Measurements from ENCODE around the gene SMG1. TPM values are rescaled to one million over a fixed set of nuclear protein-coding genes. Genes with fewer than 3 reads are reported as not detected.

Gene SMG1
- total RNA-seq, 1 experiment from 2014 or later: 72.7 TPM

DNA sequence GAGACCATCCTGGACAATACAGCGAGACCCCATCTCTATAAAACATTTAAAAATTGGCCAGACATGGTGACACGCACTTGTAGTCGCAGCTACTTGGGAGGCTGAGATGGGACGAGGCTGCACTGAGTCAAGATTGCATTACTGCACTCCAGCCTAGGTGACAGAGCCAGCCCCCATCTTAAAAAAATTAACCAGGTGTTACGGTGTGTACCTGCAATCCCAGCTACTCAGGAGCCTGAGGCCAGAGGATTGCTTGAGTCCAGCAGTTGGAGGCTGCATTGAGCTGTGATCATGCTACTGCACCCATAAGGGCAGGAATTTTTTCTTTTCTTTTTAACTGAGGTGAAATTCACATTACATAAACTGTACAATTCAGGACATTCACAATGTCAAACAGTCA, 40.6 kb upstream of the SMG1 start:
- H3K4me1 ChIP-seq (ENCODE audit: control insufficient read depth in 1 of 2, insufficient read depth in 2 of 2, low read length in 2 of 2): peaks cover 0 to 7% of the 10 kb centered on the region in 2 experiments; a peak in 3 of 4 replicates
- no peak overlapping the region for H3K4me3 ChIP-seq (replicated peaks in 1 of 2; ENCODE audit: low read depth in 1 of 2, low read length in 2 of 2)
- ChIA-PET RAD21 (ENCODE audit: low non-redundant PET in 1 of 2, low total read pairs in 2 of 2, uncharacterized antibody in 2 of 2, unreplicated experiment in 2 of 2) (no interaction called here), POLR2A (interaction anchor here (1.6 kb wide), 1 partner anchor 165 kb away, joined by 5 read pairs; the partner anchor contains the start of gene ARL6IP1), CTCF (no interaction called here)
- DNase-seq (ENCODE audit: low read depth, low spot score) (no peak), ATAC-seq (no peak)
- no TSS peak for BruUV-seq (replicated peaks)
- intact Hi-C loops (cut with micrococcal nuclease): no loop called here
- no peak overlapping the region for H3K9ac ChIP-seq (ENCODE audit: low read length)
- no peak overlapping the region for H2AFZ ChIP-seq (ENCODE audit: low read depth, low read length, poor library complexity, severe bottlenecking)
- no peaks in the 10 kb centered on the region for H3K79me2 ChIP-seq (ENCODE audit: insufficient read depth, low read length)
- no peak overlapping the region for H3K4me2 ChIP-seq (ENCODE audit: low read length)
- no peak overlapping the region for H3K27ac ChIP-seq (ENCODE audit: low read depth, low read length)
- no peaks in the 10 kb centered on the region for H4K20me1 ChIP-seq (ENCODE audit: insufficient read depth)
- H3K9me2 ChIP-seq (ENCODE audit: insufficient read depth): no peaks in the 10 kb centered on the region
- H3K27me3 ChIP-seq (ENCODE audit: insufficient read depth, low read length): no peaks in the 10 kb centered on the region
- no peak for TF ChIP-seq MAX (IDR thresholded peaks at IDR 0.05)
- no peak for TF ChIP-seq ELF1 (IDR thresholded peaks at IDR 0.05; ENCODE audit: borderline replicate concordance, low read depth)
- H3K9me3 ChIP-seq (ENCODE audit: control insufficient read depth in 1 of 2, insufficient read depth in 1 of 2, low read depth in 1 of 2, low read length in 2 of 2): no peaks in the 10 kb centered on the region
- no peaks in the 10 kb centered on the region for H3K36me3 ChIP-seq (ENCODE audit: control insufficient read depth in 1 of 2, insufficient read depth in 2 of 2, low read length in 2 of 2)

DNA sequence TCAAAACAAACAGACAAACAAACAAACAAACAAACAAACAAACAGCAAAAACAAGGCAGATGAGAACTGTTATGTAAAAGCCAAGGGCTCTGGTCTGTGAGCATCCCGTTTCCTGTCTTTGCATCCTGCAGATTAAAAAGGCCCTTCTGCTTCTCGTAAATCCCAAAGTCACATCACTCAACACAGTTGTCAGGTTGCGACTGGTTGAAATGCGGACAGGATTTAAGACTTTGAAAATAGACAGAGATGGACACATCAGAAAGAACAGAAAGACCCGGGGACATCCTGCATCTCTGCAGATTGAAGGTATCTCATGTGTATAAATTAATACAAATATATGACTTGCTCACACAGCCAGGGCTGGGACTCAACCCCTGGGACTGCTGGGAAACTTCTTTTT, 39.3 kb upstream of the SMG1 start:
- no peak for ATAC-seq
- RAD21 ChIA-PET (ENCODE audit: low non-redundant PET in 1 of 2, low total read pairs in 2 of 2, uncharacterized antibody in 2 of 2, unreplicated experiment in 2 of 2): no interaction called here
- no peaks in the 10 kb centered on the region for H3K36me3 ChIP-seq (ENCODE audit: control insufficient read depth in 1 of 2, insufficient read depth in 2 of 2, low read length in 2 of 2)

More for the DNA sequence above, 39.3 kb upstream of the SMG1 start:
- ChIA-PET POLR2A (interaction anchor here (1.6 kb wide), 1 partner anchor 164 kb away, joined by 5 read pairs; the partner anchor contains the start of gene ARL6IP1), CTCF (no interaction called here)
- Histone ChIP-seq H3K4me2 (ENCODE audit: low read length) (no peak overlapping the region), H3K4me1 (ENCODE audit: control insufficient read depth in 1 of 2, insufficient read depth in 2 of 2, low read length in 2 of 2) (peaks cover 0 to 7% of the 10 kb centered on the region in 2 experiments; a peak in 3 of 4 replicates), H3K27me3 (ENCODE audit: insufficient read depth, low read length) (no peaks in the 10 kb centered on the region), H3K4me3 (replicated peaks in 1 of 2; ENCODE audit: low read depth in 1 of 2, low read length in 2 of 2) (no peak overlapping the region), H3K9ac (ENCODE audit: low read length) (no peak overlapping the region), H4K20me1 (ENCODE audit: insufficient read depth) (no peaks in the 10 kb centered on the region), H3K9me2 (ENCODE audit: insufficient read depth) (no peaks in the 10 kb centered on the region), H3K79me2 (ENCODE audit: insufficient read depth, low read length) (no peaks in the 10 kb centered on the region), H3K9me3 (ENCODE audit: control insufficient read depth in 1 of 2, insufficient read depth in 1 of 2, low read depth in 1 of 2, low read length in 2 of 2) (no peaks in the 10 kb centered on the region), H2AFZ (ENCODE audit: low read depth, low read length, poor library complexity, severe bottlenecking) (no peak overlapping the region), H3K27ac (ENCODE audit: low read depth, low read length) (no peak overlapping the region)
- intact Hi-C loops (cut with micrococcal nuclease): no loop called here
- TF ChIP-seq SRF (IDR thresholded peaks at IDR 0.05; ENCODE audit: low read depth): no peak
- no TSS peak for BruUV-seq (replicated peaks)
- DNase-seq (ENCODE audit: low read depth, low spot score): no peak

Measured in HCT116 (cell line).